Testis (tissue), 3 donors: Measurements from ENCODE around the gene ZSWIM5. TPM values are rescaled to one million over a fixed set of nuclear protein-coding genes. Genes with fewer than 3 reads are reported as not detected.
"Not testable (repeated sequence)": the region's sequence is repeated elsewhere in the genome, so short reads cannot be mapped to it uniquely, and the experiment has no call there.

Experiments
- DNase-seq: peaks from one replicate; pipeline ENCODE4 v3.0.0-alpha.2; 2019
- H3K27ac ChIP-seq, 2 donors: fragments of 200-600 bp; sonication (generic); one replicate each; pipeline ENCODE4 v1.5.1; 2019
- H3K27me3 ChIP-seq: fragments of 200-600 bp; sonication (generic); one replicate; pipeline ENCODE4 v1.5.1; 2019
- H3K36me3 ChIP-seq: fragments of 200-600 bp; sonication (generic); one replicate; pipeline ENCODE4 v1.5.1; 2017; ENCODE audit warnings: low read depth; ENCODE audit errors: missing control alignments
- H3K4me1 ChIP-seq: fragments of 200-600 bp; sonication (generic); one replicate; pipeline ENCODE4 v1.5.1; 2019
- H3K4me3 ChIP-seq, 2 donors: fragments of 200-600 bp; sonication (generic); one replicate each; pipeline ENCODE4 v1.5.1; 2017 to 2019
- H3K9me3 ChIP-seq: fragments of 200-600 bp; sonication (generic); one replicate; pipeline ENCODE4 v1.5.1; 2017
- CTCF ChIP-seq, 3 experiments: fragments of 450-650 bp in 2 of 3; fragments of 200-600 bp in 1 of 3; sonication (generic) in 1 of 3; IDR thresholded peaks; one replicate each; pipeline ENCODE4 v1.5.1; 2016 to 2019; ENCODE audit warnings: antibody characterized with exemption in 3 of 3, mild to moderate bottlenecking in 2 of 3, moderate library complexity in 1 of 3
- POLR2A ChIP-seq: fragments of 450-650 bp; IDR thresholded peaks from one replicate; pipeline ENCODE4 v1.6.1; 2017; ENCODE audit warnings: antibody characterized with exemption, mild to moderate bottlenecking, moderate library complexity
- WGBS, 2 donors: methylation state at CpG; one replicate each; pipeline ENCODE4 v1.1.5; 2018; 5-methylcytosine and 5-hydroxymethylcytosine counted together
- intact Hi-C: fragments of 100-400 bp; cut with DNase I; formaldehyde crosslinking; loops from one replicate; pipeline ENCODE4 v1.15.1; 2023; ENCODE audit warnings: low total_unique reads
- polyA plus RNA-seq: library from polyadenylated mRNA; stranded (reverse); fragments of 350-450 nt; fragmentation: Illumina TruSeq; extraction: RNeasy Lipid Tissue Mini Kit (QIAGEN cat#74804); gene quantifications from one replicate; pipeline ENCODE4 v1.2.3, GENCODE V29; 2014; ENCODE audit warnings: low read depth, low replicate concordance; ENCODE audit not compliant: insufficient read depth
- total RNA-seq, 2 donors: library from RNA; depleted of rRNA; stranded (reverse); fragments of >200 nt; gene quantifications; one replicate each; pipeline ENCODE4 v1.2.3, GENCODE V29; 2016

ZSWIM5 gene
- total and polyA plus RNA-seq, 3 donors from 2014 or later: 8.8 to 19.5 (median 13.7) TPM

GRCh38 chr1:45196863-45197262 is 9.5 kb downstream of the ZSWIM5 start:
- Histone ChIP-seq H3K36me3 (no peaks in the 10 kb centered on the region), H3K9me3 (no peaks in the 10 kb centered on the region), H3K4me1 (no peaks in the 10 kb centered on the region), H3K4me3 (no peak overlapping the region), H3K27ac (no peak overlapping the region), H3K27me3 (no peaks in the 10 kb centered on the region)
- TF ChIP-seq POLR2A: no peak
- TF ChIP-seq CTCF (IDR thresholded peaks at IDR 0.05): no peak
- intact Hi-C loops: no loop called here
- DNase-seq: no peak

- 79 to 82% methylated on average over 4 of the region's 4 CpGs for WGBS, 2 donors
- H3K27ac ChIP-seq: no peak overlapping the region
- intact Hi-C loops: no loop called here
- H3K4me3 ChIP-seq: peak overlapping the region in 1 of 2 donors; percentile 17
- no peaks in the 10 kb centered on the region for H3K9me3 ChIP-seq
- no peak for DNase-seq
- no peaks in the 10 kb centered on the region for H3K4me1 ChIP-seq
- TF ChIP-seq POLR2A (no peak), CTCF (IDR thresholded peaks at IDR 0.05) (no peak)
- H3K36me3 ChIP-seq: no peaks in the 10 kb centered on the region
- no peaks in the 10 kb centered on the region for H3K27me3 ChIP-seq
Measured at GRCh38 chr1:45191418-45191783, 15.0 kb downstream of the ZSWIM5 start.

- TF ChIP-seq POLR2A (no peak), CTCF (IDR thresholded peaks at IDR 0.05) (no peak)
- Histone ChIP-seq H3K4me1 (no peaks in the 10 kb centered on the region), H3K9me3 (no peaks in the 10 kb centered on the region), H3K27me3 (no peaks in the 10 kb centered on the region), H3K4me3 (no peak overlapping the region), H3K27ac (no peak overlapping the region), H3K36me3 (no peaks in the 10 kb centered on the region)
- no peak for DNase-seq
- 77 to 80% methylated on average over 2 of the region's 2 CpGs for WGBS, 2 donors
- intact Hi-C loops: no loop called here
Measured at GRCh38 chr1:45187725-45188124, 18.7 kb downstream of the ZSWIM5 start.

- H3K9me3 ChIP-seq, H3K27ac ChIP-seq, H3K4me3 ChIP-seq, H3K36me3 ChIP-seq, intact Hi-C loops, H3K4me1 ChIP-seq, DNase-seq, H3K27me3 ChIP-seq: not testable (repeated sequence)
- 93 to 97% methylated on average over 18 to 20 of the region's 21 CpGs for WGBS, 2 donors
Measured at GRCh38 chr1:45179918-45180519, 26.4 kb downstream of the ZSWIM5 start.

GRCh38 chr1:45177452-45177851 is 29.0 kb downstream of the ZSWIM5 start:
- Histone ChIP-seq H3K4me1 (no peaks in the 10 kb centered on the region), H3K4me3 (no peak overlapping the region), H3K27ac (no peak overlapping the region), H3K36me3 (no peaks in the 10 kb centered on the region), H3K27me3 (no peaks in the 10 kb centered on the region), H3K9me3 (no peaks in the 10 kb centered on the region)
- intact Hi-C loops: no loop called here
- DNase-seq: no peak
- TF ChIP-seq CTCF (IDR thresholded peaks at IDR 0.05): no peak
- no peak for TF ChIP-seq POLR2A
- 81 to 96% methylated on average over 1 of the region's 1 CpG for WGBS, 2 donors
